SKM-1 (cell line): ENCODE data around the gene ERP44.

Experiments
- DNase-seq: peaks from one replicate; lab custom pipeline; 2025; ENCODE audit not compliant: unreplicated experiment; lab: John Stamatoyannopoulos, UW

Gene ERP44

GRCh38 chr9:99953861-99954507, 144.8 kb downstream of the ERP44 start:
- DNase-seq, result no peak

- DNase-seq, result no peak
Observed at GRCh38 chr9:99948896-99949295, 149.9 kb downstream of the ERP44 start.

- DNase-seq, result no peak
Observed at GRCh38 chr9:99948482-99948881, 150.3 kb downstream of the ERP44 start.

GRCh38 chr9:99947395-99947794, 151.4 kb downstream of the ERP44 start:
- no peak for DNase-seq

GRCh38 chr9:99936947-99937587, 161.7 kb downstream of the ERP44 start:
- DNase-seq, result no peak

- DNase-seq, result no peak
Observed at GRCh38 chr9:99931155-99931840, 167.5 kb downstream of the ERP44 start.

GRCh38 chr9:99929652-99930051, 169.1 kb downstream of the ERP44 start:
- DNase-seq, result no peak
